HG03139 (cell line): Measurements from ENCODE around the gene PLIN5.

Source experiments
- ATAC-seq: cut with Tn5 transposase; IDR thresholded peaks from one replicate; pipeline ENCODE4 v1.9.1; 2021; ENCODE audit not compliant: unreplicated experiment

Gene PLIN5

DNA sequence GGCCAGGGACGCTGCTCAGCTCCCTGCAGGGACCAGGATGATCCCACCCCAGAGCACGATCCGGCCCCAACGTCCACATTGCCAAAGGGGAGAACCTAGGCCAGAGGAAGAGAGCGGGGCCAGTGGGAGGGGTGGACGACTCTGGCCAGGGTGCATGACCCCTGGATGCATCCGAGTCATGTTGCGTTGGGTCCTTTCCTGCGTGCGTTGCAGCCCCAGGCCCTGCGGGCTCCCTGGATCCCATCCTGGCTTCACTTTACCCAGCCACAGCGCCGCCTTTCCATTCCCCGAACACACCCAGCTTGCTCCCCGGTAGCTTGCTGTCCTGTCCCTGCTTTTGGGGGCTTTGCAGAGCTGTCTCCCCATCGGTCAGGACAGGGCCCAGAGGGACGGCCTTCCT, 27.2 kb downstream of the PLIN5 start:
- no peak for ATAC-seq

DNA sequence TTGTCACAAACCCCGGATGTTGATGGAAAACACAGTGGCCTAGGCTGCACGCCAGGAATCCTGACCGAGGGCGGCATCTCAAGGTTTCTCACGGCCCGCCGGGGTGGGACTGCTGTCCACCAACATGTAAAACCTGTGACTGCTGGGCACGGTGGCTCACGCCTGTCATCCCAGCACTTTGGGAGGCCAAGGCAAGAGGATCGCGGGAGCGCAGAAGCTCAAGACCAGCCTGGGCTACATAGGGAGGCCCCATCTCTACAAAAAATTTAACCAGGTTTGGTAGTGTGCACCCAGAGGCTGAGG, 27.9 kb downstream of the PLIN5 start:
- no peak for ATAC-seq

DNA sequence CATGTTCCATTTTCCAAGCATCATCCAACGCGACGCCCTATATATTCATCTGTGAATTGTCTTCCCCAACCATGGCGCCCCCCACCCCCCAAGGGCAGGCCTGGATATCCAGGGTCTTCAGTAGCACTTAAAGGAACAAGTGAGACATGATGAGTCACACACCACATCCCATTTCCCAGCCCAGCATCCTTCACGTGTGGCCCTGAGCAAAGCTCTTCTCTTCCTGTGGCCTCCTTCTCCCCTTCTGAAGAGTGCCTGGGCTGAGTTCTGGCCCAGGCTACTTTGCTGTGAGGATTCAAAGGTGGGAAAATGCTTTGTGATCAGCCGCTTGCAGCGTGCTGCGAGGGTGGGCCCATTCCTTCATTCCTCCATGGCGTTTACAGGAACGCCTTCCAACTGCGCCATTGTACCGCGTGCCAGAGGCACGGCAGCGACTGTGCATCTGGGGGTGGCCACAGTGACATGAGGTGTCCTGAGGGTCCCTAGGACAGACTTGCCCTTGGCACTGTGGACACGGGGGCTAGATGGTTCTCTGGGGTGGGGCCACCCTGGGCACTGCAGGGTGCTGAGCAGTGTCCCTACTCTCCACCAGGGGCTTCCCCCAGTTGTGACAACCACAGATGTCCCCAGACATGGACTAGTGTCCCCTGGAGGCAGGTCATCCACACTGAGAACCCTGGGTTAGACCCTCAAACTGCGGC, 28.4 kb downstream of the PLIN5 start:
- no peak for ATAC-seq

DNA sequence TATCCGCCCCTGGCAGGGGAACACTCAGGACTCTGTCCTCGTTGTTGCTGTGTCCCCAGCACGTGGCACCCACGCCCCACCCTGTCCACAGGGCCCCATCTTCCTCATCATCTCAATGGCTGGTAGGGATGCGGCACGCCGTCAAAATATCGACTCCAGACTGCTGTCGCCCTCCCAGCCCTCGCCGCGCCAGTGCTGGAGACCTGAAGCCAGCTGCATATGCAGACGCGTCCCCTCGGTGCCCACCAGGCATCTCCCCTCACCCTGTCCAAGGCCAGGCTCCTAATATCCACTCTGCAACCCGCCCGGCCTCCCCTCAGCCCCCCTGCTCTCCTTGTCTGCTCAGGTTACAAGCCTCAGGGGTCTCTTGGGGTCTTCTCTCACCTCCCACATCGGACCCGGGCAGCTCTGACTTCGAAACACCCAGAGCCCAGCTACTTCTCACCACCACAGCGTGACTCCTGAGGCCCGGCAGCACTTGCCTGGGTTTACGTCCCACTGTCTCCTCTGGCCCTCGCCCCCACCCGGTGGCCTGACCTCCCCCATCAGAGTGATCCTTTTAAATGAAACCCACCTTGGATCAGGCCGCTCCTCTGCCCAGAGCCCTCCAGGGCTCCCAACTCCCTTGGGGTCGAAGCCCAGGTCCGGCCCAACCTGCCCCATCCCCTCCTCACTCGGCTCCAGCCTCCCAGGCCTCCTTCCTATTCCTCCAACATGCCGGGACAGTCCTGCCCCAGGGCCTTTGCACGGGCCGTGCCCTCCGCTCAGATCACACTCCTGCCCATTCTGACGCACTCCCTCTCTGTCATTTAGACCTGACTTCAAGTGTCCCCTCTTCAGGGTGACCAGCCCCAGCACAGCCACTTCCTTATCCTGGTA, 29.2 kb downstream of the PLIN5 start:
- ATAC-seq, result no peak

DNA sequence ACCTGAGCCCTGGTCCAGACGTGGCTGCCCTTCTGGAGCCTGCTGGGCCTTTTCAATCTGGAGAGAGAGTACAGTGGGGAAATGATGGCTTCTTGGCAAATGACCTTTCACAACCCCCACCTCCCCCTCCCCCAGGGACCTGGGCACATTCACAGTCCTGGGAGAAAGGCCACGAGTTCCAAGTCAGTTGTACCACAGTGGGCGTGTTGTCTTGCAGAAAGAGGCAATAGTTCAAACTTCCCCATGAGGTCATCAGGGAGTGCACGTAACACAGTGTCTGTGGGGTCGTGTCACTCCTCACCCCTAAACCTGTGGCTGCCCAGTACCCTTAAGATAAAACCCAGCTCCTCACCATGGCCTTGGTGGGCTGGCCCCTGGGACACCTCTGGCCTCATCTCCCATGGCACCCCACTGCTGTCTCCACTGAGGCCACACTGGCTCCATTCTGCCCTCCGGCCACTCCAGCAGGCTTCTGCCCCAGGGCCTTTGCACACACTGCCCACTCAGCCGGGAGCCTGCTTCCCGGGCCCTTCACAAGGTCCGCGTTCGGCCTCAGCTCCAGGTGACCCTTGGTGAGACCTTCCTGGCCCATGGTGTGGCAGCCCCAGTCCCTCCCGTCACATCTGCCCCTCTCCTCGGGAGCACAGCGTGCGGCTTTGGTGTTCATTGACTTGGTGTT, 30.0 kb downstream of the PLIN5 start:
- no peak for ATAC-seq

DNA sequence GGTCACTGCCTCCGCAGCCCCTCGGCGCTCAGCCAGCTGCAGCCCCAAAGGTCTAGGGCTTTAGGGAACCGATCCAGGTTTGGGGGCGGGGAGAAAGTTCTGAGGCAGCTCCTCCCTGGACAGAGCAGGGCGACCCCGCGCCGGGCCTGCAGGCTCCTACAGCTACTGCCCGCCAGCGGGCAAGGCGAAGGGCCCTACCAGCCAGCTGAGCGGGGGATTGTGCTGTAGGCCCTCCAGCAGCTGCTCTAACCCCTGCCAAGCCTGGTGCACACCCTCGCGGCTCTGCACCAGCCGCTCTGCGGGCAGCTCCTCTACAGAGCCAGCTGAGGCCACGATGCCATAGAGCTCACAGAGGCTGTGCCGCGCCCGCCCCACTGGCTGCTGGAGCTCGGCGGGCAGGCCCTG, 30.7 kb downstream of the PLIN5 start:
- no peak for ATAC-seq

DNA sequence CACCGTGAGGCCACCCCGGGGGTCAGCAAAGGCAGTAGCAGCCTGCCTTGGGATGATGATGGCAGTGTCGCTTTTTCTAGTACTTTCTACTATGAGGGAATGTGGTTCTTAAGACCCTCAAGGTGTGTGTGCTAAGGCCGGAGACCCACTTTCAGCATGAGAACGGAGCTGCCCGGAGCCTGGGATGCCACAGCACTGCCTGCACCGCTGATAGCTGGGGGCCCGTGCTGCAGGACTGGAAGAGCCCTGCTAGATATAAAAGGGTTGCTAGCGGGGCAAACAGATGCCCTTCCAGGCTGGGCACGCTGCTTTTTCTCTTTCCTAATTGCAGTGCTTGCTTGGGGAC, 31.2 kb downstream of the PLIN5 start:
- no peak for ATAC-seq

DNA sequence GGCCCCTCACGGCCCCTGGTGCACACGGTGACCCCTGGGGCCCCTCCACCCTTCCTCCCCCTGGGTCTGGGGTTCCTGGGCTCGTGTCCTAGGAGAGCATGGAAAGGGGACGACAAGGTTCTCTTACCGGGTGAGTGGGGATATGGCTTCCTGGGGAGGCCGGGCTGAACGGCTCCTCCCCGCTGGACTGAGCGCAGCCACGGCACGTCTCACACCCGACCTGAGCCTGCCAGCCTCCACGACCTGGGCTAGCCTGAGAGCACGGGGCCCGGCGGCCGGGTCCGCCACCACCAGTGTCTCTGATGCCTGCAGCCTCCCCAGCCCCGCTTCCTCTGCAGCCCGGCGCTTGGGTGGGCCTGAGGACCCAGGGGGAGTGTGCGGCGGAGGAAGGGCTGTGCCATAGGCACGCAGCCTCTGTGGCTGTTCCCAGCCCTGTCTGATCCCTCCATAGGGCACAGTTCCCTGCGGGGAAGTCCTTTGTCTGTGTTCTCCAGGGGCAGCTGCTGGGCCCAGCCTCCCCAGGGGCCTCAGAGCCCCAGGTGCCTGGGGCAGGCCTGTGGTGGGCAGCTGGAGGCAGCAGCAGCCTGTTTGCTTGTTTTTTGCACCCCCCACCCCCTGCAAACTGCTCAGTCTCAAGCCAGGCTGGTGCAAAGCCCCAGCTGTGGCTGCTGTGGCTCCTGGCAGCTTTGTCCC, 31.7 kb downstream of the PLIN5 start:
- no peak for ATAC-seq

DNA sequence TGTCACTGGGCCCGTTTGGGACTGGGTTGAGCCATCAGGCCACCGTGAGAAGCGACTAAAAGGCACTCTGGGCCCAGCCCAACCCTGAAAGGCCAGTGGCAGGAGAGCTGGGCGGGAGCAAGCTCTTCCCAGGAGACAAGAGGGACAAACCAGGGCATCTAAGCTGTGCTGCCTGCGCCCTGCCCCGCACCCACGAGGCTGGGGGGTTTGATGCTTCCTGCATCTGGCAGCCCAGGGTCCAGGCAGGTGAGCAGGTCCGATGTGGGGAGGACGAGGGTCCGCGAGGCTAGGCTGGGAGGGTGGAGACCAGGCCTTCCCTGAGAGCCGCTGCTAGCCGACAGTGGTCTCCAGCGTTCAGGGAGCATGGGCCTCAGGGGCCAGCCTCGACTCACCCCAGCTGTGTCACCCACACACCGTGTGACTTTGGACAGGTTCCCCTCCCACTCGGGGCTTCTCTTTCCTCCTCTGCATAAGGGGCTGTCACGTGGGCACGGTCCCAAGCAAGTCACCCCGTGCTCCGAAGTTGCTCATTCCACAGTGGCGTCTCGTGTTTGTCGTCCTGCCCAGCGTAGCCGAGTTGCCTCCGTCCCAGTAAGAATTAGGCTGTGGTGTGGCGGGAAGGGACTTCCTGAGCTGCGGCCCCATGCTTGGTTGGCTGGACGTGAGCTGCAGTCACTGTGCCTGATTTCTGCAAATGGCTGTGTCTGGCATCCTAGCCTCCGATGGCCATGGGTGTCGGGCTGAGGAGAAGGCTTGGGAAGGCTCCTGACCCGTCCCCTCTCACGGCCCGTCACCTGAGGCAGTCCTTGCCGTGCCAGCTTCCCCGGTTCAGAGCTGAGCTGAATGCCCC, 32.5 kb downstream of the PLIN5 start:
- ATAC-seq, result no peak

DNA sequence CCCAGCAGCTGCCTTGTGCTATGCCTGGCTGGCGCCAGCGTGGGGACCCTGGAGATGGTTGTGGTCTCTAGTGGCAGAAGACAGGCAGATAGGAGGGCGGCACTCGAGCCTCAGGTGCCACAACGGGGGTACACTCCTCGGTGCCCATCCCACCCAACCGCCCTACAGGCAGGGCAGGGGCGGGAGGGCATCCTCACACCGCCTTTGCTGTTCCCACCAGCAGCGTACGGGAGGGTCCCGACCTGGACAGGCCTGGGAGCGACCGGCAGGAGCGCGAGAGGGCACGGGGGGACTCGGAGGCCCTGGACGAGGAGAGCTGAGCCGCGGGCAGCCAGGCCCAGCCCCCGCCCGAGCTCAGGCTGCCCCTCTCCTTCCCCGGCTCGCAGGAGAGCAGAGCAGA, 33.3 kb downstream of the PLIN5 start:
- no peak for ATAC-seq

DNA sequence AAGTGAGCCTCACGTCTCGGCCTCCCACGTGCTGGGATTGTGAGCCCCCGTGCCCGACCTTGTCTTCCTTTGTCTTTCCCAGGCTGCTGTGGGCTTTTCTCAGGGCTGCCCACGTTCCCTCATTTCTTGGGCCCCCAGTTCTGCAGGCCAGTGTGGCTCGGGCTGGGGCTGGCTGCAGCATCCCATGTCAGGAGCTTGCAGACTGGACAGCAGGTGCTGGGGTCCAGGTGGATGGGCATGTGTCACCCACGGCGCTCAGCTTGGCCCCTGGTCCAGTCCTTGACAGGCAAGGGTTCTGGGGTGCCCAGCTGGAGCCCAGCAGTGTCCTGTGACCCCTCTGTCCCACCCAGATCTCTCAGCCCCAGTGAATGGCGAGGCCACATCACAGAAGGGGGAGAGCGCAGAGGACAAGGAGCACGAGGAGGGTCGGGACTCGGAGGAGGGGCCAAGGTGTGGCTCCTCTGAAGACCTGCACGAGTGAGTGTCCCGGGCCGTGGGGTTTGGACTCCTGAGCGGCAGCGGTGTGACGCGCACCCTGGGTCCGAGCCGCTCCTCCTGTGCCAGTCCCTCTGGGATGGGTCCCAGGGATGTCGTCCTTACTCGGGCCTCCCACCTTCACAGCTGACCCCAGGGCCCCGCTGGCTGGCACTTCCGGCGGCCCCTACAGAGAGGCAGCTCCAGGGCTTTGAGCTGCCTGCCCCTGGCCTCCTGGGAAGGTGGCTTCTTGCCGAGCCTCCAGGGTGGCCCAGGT, 34.0 kb downstream of the PLIN5 start:
- ATAC-seq, result no peak

DNA sequence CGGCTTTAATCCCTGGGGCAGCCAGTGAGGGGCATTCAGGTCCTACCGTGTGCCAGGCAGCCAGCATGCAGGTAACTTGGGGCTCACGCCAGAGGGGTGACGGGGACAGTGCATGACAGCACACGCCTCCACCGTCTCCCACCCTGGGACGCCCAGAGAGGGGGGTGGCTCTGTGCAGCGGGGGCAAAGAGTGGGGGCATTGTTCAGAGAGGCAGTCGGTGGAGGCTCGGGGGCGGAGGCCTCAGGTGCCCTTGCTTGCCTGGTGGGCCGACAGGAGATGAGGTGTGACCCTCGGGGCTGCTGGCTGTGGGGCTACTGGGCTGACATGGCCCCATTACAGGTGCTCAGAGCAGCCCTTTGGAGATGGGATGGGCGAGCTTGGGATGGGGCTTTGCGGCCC, 35.2 kb downstream of the PLIN5 start:
- no peak for ATAC-seq

DNA sequence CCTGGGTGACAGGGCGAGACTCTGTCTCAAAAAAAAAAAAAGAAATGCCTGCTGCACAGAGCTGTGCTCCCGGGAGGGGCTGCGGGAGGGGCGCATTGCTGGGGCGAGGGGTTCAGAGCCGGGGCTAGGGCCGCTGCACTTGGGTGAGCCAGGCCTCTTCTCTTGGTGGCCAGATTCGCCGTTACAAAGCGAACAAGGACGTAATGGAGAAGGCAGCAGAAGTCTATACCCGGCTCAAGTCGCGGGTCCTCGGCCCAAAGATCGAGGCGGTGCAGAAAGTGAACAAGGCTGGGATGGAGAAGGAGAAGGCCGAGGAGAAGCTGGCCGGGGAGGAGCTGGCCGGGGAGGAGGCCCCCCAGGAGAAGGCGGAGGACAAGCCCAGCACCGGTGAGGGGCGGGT, 35.7 kb downstream of the PLIN5 start:
- no peak for ATAC-seq

DNA sequence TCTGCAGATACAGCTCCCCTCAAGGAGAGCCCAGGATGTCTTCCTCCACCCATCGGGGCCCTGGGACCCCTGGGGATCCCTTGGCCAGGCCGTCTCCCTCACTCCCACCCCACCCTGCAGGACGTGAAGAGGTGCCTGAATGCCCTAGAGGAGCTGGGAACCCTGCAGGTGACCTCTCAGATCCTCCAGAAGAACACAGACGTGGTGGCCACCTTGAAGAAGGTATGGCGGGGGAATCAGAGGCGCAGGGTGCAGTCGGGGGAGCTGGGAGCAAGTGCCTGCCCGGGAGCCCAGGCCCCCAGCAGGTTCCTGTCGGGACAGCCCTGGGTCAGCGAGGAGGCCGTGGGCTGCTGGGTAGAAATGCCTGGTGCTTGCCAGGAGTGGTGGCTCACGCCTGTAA, 36.3 kb downstream of the PLIN5 start:
- ATAC-seq, result no peak

DNA sequence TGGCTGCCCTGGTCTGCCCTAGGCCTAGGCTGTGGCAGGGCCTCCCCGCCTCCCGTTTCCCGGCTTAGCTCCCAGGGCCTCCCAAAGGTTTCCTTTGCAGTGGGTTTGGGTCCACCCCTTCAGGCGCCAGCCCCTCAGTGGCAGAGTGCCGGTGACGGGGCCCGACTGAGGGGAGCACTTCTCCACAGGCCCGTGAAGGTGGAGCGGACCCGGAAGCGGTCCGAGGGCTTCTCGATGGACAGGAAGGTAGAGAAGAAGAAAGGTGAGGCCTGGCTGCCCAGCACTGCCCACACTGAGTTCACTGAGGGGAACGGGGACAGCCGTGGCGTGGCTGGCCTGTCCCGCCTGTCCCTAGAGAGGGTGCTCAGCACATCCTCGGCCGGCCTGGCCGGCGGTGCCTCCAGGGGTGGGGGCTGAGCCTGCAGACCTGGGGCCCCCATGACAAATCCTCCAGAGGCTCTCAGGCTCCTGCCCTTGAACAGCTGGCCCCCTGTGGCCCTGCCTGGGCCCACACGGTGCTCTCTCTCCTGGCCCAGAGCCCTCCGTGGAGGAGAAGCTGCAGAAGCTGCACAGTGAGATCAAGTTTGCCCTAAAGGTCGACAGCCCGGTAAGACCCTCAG, 37.1 kb downstream of the PLIN5 start:
- no peak for ATAC-seq

DNA sequence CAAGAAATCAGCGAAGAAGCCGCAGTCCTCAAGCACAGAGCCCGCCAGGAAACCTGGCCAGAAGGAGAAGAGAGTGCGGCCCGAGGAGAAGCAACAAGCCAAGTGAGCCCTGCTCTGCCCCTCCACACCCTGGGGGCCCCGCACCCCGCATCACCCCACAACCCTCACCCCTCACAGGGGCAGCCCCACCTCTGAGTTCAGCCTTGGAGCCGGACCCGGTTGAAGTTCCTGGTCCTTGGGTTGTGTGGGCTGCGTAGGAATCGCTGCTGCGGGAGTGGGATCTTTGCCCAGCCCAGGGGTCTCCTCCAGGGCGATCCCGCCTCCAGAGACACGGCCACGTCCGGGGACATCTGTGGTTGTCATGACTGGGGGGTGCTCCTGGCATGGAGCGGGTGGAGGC, 38.7 kb downstream of the PLIN5 start:
- ATAC-seq, result no peak

DNA sequence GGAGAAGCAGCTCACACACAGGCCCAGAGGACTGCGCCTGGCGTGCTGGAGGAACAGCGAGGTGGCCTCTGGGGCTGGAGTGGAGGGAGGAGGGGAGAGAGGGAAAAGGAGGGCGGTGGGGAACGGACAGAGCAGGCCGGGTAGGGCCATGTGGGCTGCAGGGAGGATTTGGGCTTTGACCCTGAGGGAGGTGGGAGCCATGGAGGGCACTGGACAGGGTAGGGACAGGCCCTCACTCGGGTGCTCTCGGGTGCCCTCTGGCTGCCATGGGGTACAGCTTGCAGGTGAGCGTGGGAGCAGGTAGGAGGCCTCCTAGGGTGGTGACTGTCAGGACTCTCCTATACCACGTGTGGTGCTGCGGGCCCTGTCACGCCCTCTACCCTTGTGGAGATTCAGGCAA, 39.6 kb downstream of the PLIN5 start:
- no peak for ATAC-seq

DNA sequence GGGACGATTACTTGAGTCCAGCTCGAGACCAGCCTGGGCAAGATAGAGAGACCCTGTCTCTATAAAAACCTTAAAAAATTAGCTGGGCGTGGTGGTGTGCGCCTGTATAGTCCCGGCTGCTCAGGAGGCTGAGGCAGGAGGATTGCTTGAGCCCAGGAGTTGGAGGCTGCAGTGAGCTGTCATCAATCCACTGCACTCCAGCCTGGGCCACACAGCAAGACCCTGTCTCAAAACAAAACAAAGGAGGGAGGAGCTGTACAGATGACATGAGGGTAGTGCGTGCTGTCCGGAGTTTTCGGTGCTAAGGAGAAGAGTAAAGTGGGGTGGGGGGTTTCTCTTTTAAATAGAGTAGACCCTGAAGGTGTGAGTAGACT, 40.3 kb downstream of the PLIN5 start:
- ATAC-seq, result no peak

DNA sequence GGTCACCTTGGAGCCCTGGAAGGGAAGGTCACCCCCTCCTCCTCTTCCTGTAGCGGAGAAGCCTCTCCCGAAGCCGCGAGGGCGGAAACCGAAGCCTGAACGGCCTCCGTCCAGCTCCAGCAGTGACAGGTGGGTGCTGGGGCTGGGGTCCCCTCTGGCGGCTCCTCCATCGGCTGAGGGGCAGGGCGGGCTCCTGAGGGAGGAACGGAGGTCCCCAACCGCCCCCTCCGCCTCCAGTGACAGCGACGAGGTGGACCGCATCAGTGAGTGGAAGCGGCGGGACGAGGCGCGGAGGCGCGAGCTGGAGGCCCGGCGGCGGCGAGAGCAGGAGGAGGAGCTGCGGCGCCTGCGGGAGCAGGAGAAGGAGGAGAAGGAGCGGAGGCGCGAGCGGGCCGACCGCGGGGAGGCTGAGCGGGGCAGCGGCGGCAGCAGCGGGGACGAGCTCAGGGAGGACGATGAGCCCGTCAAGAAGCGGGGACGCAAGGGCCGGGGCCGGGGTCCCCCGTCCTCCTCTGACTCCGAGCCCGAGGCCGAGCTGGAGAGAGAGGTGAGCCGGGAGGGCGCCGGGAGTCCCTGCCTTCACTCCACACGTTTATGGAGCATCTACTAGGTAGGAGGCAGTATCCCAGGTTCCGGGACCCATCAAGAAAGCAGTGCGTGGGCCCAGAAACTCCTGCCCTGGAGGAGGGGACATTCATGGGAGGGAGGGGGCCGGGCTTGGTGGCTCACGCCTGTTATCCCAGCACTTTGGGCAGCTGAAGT, 40.9 kb downstream of the PLIN5 start:
- ATAC-seq, result no peak
